IPS-11a (cell line): ENCODE measurements around the gene TTBK1.

Experiments used
- H3K4me3 ChIP-seq: one replicate; pipeline ENCODE4 v1.5.1; 2013; ENCODE audit warnings: low read depth, low read length, control low read depth

The TTBK1 gene

DNA sequence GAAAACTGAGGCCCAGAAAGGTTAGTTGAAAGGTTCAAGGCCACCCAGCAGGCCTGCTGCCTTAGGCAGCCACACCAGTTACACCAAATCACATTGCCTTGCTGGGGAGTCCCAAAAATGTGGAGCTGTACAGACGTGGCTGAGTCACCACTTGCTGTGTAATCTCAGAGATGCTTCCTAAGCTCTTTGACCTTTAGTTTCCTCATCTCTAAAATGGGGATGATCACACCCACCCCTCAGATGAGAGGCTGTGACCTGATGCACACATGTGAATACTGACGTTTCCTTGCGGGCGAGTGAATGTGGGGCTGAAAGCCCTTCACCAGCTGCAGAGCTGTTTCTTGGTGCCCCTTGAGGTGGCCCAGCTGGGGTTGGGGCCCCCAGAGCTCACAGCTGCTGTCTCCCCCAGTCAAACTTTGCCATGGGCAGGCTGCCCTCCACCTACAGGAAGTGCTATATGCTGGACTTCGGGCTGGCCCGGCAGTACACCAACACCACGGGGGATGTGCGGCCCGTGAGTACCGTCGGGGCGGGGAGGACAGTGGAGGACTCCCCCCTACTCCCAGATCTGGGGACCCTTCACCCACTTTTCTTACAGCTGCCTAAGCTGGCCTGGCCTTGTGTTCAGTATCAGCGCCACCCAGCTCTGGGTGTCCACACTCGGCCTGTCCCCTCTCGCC lies 11.0 kb downstream of the TTBK1 start:
- no peak overlapping the region for H3K4me3 ChIP-seq

DNA sequence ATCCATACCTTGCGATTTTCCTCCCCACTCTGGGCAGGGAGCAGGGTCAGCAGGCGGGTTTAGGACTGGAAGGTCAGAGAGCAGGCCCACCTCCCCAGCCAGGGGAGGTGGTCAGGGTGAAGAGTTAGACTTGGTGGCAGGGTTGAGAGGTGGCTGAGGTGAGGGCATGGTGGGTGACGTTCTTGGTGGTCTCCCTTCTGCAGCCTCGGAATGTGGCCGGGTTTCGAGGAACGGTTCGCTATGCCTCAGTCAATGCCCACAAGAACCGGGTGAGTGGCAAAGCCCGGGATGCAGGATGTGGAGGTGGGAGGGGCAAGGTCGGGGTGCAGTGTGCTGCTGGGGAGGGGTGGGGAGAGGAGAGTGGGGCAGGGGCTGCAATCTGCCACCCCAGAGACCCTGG lies 11.6 kb downstream of the TTBK1 start:
- no peak overlapping the region for H3K4me3 ChIP-seq

DNA sequence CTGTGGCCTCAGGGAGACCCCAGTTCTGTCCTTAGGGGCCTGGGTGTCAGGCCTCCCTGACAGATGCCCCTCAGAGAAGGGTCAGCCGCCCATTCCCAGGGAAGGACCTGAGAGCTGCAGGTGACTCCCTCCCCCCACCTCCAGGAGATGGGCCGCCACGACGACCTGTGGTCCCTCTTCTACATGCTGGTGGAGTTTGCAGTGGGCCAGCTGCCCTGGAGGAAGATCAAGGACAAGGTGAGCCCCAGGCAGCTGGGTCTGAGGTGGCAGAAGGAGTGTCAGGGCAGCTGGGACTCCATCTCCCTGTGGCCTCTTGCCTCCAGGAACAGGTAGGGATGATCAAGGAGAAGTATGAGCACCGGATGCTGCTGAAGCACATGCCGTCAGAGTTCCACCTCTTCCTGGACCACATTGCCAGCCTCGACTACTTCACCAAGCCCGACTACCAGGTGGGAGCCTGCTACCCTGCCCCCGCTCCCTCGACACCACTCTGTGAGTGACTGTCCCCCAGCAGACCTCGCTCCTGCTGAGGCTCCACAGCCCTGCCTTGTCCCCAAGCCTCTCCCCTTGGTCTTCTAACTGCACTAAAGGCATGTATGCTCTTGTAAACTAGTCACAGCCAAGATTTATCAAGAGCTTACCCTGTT lies 12.2 kb downstream of the TTBK1 start:
- H3K4me3 ChIP-seq: no peak overlapping the region

DNA sequence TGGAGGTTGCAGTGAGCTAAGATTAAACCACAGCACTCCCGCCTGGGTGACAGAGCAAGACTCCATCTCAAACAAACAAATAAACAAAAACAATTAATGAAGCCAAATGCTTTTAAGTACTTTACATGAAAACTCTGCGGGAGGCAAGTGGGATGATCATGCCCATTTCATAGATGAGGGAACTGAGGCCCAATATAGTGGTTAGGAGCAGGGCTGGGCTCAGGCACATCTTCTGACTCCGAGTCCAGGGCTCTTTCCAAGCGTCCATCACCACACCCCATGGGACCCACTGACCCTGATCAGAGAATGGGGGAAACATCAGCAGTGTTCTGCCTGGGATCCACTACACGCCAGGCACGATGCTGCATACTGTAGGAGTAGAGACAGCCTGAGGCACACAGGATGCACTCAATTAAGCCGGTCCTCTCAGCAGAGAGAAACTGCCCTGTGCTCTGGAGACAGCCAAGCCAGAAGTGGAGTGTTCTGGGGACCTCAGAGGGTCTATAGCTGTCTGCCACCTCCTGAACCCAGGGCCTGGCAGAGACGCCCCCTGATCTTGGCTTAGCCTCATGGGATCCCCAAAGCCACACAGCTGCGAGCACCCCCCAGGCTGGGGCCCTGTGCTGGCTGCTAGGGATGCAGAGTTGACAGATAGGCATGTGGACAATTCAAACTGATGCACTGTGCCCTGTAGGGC lies 13.5 kb downstream of the TTBK1 start:
- no peak overlapping the region for H3K4me3 ChIP-seq

DNA sequence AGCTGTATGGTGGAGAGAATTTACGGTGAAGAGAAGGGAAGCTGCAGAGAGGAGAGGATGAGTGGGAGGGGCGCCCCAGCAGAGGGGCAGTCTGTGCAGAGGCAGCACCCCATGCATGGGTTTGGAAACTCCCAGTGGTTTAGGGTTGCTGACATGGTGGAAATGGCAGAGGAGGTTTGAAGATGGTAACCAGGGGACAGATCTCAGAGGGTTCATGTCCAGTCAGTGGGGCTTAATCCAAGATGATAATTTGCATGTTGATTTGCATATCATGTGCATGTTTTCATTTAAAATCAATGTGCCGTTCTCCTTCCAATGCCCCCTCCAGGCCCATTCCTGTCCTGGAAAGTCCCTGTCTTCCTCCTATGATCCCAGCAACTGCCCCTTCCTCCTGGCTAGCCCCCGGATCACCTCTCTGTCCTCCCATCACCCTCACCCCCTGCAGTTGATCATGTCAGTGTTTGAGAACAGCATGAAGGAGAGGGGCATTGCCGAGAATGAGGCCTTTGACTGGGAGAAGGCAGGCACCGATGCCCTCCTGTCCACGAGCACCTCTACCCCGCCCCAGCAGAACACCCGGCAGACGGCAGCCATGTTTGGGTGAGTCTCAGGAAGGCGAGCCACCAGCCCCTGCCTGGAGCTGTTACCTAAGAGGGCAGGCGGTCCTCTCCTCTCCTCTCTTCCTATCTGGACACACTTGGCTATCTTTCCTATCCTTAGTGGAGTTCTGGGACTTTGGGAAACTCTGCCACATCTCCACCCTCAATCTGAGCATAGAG lies 14.3 kb downstream of the TTBK1 start:
- H3K4me3 ChIP-seq: no peak overlapping the region

DNA sequence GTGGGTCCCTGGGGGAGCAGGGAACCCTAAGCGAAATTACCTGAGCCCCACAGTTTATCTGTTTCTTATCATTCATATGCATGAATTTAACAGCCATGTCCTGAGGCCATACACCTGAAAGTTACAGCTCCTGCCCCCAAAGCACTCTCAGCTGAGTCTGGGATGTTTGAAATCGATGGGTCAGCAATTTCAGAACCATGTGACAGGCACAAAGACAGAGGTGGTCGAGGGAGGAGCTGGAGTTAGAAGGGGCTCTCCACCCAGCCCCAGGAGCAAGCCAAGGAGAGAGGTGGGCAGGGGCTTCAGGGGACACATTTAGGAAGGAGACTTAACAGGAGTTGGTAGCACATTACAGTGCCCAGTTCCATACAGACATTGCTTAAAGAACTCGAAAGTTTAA lies 14.9 kb downstream of the TTBK1 start:
- no peak overlapping the region for H3K4me3 ChIP-seq

DNA sequence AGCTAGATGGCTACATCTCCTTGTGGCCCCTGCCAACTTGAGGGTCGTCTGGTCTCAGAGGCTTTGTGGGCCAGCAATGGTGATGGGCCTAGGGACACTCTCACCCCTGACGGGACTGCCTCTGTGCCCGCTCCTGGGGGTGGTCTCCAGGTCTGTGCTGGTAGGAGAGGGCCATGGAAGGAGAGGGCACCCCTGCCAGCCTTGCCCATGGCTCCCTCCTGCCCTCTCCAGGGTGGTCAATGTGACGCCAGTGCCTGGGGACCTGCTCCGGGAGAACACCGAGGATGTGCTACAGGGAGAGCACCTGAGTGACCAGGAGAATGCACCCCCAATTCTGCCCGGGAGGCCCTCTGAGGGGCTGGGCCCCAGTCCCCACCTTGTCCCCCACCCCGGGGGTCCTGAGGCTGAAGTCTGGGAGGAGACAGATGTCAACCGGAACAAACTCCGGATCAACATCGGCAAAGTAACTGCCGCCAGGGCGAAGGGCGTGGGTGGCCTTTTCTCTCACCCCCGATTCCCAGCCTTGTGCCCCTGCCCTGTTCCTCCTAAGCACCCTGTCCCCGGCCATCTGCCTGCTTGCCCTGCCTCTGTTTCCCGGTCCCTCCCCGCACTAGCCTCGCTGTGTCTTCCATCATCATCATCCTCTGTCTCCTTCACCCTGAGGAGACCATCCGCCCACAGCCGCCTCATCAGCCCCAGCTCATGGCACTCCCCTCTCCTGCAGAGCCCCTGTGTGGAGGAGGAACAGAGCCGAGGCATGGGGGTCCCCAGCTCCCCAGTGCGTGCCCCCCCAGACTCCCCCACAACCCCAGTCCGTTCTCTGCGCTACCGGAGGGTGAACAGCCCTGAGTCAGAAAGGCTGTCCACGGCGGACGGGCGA lies 15.8 kb downstream of the TTBK1 start:
- H3K4me3 ChIP-seq: no peak overlapping the region

DNA sequence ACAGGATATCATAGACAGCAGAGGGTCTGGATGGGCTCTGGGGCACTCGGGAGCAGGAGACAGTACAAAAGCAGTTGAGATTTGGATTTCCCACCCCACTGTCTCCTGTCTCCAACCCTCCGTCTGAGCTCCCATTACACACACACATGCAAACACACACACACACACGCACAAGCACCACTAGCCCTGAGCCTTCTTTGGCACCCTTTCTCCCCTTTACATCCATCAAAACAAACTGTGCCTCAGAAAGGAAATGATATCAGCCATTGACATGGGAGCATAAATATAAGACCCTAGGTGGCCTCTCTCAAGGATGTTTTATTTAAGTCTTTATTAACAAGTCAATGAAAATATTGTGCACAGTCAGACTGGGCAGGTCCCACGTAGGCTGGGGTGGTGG lies 17.5 kb downstream of the TTBK1 start:
- H3K4me3 ChIP-seq: no peak overlapping the region

DNA sequence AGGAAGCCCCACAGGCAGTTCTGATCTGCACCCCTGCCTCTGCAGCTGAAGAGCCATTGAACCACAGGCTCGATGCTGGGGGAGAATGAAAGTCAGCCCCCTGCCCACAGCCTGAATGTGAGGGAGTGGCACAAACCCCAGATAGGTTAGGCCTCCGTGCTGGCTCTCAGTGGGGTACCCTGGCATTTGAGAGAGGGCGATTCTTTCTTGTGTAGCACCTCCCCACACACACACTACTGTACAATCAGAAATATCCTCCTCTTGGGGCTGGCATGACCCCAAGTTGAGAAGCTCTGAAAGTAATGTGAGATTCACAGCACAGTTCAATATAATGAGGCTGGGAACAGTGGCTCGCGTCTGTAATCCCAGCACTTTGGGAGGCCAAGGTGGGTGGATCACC lies 17.9 kb downstream of the TTBK1 start:
- H3K4me3 ChIP-seq: no peak overlapping the region

DNA sequence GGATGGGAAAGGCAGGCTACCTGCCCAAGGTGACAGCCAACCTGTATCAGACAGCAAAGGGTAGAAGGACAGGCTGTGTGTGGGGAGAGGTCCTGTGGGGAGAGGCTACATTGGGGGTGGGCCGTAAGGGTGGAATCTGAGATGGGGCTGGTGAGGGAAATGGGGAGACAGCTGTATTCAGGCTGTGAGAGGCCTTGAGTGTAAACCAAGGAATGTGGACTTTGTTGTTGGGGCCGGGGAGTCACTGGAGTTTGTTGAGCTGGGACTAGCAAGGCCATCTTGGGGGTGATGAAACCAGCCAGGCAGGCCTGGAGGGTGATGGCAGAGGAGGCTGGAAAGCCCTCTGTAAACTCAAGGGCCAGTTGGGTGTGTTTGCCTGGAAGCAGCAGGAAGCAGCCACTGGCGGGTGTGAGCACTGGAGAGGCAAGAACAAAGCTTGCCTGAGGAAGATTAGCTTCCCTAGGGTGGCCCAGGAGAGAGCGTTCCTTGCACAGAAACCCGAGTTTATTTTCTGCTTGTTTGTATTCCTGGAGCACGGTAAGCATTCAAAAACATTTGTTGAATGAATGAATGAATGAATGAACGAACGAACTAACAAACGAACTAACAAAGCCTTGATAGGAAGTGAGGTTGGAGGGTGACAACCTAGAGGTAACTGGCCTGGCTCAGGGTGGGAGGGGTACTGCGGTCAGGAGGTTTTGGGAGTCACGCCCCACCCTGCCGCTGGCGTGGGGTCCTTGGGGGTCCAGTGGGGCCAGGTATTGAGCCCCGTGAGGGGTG lies 18.9 kb downstream of the TTBK1 start:
- no peak overlapping the region for H3K4me3 ChIP-seq

DNA sequence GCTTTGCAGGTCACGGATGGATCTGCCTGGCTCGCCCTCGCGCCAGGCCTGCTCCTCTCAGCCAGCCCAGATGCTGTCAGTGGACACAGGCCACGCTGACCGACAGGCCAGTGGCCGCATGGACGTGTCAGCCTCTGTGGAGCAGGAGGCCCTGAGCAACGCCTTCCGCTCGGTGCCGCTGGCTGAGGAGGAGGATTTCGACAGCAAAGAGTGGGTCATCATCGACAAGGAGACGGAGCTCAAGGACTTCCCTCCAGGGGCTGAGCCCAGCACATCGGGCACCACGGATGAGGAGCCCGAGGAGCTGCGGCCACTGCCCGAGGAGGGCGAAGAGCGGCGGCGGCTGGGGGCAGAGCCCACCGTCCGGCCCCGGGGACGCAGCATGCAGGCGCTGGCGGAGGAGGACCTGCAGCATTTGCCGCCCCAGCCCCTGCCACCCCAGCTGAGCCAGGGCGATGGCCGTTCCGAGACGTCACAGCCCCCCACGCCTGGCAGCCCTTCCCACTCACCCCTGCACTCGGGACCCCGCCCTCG lies 19.6 kb downstream of the TTBK1 start:
- no peak overlapping the region for H3K4me3 ChIP-seq

DNA sequence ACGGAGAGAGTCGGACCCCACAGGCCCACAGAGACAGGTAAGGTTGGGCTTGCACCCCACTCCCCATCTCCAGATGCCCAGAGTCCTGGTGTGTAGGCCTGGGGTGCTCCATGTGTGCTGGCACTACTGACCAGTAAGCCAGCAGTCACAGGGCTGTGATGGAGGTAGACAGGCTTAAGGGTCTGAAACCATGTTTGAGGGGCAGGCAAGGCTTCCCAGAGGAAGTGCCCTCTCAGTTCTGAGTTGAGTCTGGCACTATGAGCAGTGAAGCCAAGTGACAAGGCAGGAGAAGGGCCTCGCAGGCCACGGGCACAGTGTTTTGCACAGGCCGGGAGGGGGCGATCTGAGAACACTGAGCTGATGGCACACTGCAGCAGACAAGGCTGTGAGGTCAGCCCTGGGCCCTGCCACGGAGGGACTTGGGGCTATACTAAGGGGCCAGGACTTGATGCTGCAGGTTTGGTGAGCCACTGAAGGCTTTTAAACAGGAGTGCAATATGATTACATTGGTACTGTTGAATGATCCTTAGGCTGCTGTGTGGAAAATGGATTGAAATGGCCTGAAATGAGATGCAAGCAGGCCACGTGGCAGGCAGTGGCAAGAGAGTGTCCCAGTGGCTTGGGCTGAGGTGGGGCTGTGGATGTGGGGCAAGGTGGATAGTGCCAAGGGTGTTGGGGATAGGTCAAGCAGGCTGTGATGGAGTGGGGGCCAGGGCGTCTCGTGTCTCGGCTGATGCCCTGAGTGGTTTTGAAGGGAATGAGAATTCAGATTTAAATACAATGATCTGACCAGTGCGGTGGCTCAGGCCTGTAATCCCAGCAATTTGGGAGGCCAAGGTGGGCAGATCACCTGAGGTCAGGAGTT lies 20.3 kb downstream of the TTBK1 start:
- no peak overlapping the region for H3K4me3 ChIP-seq

DNA sequence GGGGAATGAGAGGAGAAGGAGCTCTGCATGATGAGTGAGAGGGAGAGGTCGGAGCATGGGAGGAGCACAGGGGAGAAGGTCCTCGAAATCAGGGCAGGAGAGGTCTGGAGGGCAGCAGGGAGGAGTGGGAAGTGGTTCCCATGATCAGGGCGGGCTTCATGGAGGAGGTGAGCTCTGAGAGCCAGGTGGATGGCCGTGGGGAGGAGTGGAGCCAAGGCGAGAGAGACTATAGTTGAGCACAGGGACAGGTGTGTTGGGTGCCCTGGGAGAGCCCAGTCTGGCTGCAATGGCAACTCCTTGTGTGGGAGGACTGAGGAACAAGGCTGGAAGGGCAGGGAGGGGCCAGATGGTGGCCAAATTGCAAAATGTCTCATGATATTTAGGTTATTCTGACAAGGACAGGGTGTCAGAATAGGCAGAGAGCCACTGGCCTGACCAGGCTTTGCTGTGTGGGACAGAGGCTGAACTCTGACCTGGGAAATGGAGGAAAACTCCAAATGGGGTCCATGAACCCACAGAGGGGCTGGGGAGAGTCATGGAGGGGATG lies 21.4 kb downstream of the TTBK1 start:
- no peak overlapping the region for H3K4me3 ChIP-seq

DNA sequence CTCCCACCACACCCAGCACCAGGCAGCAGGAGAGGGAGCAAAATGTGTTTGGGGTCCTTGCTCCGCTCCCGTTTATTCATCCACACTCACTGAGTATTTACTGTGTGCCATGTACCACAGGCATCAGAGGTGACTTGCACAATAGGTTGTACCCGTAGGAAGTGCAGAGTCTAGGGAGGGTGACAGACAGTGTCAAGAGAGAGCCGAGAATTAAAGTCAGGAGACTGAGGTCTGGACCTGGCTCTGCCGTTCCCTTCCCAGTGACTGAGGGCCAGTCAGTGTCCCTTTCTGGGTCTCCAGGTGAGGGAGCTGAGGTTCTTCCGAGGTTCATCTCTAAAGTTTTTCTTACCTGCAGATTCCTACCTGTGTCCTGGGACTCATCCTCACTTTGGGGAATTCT lies 22.3 kb downstream of the TTBK1 start:
- H3K4me3 ChIP-seq: no peak overlapping the region

DNA sequence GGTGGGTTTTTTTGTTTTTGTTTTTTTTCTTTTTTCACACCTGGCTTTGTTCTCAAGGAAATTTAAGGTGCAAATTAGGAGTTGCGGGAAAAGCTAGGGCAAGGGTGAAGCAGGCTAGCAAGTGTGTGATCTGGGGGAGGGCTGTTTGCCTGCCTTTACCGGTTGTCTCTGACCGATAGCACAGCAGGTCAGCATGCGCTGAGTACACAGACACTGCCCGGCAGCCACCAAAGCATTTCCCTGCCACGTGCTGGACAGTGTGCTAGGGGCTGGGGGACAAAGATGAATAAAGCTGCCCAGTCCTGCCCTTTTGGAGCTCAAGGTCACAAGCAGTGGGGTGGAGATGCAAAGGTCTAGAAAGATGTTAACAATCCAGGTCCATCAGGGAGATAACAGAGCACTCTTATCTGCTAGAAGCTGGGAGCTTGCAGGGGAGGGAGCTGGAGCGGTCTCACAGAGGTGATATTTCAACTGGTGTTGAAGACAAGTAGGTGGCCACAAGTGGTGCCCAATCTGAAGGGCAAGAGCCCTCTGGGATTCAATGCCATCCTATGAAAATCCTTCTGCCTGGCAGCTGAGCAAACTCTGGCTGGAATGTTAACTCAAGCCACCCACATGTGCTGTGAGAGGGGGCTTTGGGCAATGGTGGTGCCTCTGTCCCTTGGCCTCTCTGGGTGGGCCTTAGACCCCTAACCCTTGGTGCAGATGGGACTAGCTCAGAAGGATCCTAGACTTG lies 24.5 kb downstream of the TTBK1 start:
- no peak overlapping the region for H3K4me3 ChIP-seq

DNA sequence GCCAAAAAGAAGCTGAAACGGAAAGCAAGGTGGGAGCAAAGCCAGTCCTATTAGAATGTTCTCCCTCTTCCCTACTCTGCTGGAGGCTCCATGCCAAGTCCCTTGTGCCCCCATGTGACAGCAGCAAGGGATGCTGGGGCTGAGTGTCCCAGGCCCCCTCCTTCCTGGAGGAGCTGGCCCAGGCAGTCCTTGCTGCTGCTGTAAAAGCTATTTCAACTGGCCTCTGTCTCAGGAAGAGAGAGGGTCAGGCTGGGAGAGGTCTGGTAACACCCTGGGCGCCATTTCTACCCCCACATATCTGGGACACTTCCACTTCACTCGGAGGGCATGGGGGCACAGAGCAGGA lies 25.0 kb downstream of the TTBK1 start:
- H3K4me3 ChIP-seq: no peak overlapping the region

DNA sequence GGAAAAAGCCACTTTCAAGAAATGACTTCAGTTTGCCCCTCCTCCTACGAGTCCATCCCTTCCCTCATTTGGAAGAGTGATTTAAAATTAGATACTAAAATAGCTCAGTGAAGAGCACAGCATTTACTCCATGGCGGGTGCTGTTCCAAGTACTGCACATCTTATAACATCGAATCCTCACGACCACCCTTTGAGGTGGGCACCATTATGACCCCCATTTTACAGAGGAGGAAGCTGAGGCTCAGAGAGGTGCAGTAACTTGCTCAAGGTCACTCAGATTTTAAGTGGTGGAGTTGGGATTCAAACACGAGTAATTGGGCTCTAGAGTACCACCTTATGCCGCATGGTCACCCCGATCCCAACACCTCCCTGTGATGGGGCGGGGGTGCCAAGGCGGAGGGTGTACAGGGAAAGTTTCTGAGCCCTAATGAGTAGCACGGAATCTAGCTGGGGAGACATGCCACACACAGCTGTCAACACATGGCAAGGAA lies 25.5 kb downstream of the TTBK1 start:
- H3K4me3 ChIP-seq: no peak overlapping the region
